CD4-positive, alpha-beta T cell treated with Interleukin-17A for 1 hour (primary cell): ENCODE data around the gene OVOL1.

ENCODE experiments used
- DNase-seq: peaks from one replicate; pipeline ENCODE4 v3.0.0-alpha.2; 2020

Gene OVOL1

GRCh38 chr11:65778431-65778900, 8.4 kb upstream of the OVOL1 start:
- DNase-seq = no peak

- DNase-seq = no peak
Measured at GRCh38 chr11:65778901-65779668, 7.8 kb upstream of the OVOL1 start.

GRCh38 chr11:65779669-65779918, 7.3 kb upstream of the OVOL1 start:
- no peak for DNase-seq

- peak; percentile 77 for DNase-seq
Measured at GRCh38 chr11:65779919-65780769, 6.7 kb upstream of the OVOL1 start.

GRCh38 chr11:65780770-65781151, 6.1 kb upstream of the OVOL1 start, which contains the start of gene AP5B1:
AP5B1 (minus strand) TSS chr11:65780976; CDS start chr11:65780591, 385 bp downstream.
- peak; percentile 76 for DNase-seq

- no peak for DNase-seq
Measured at GRCh38 chr11:65781152-65781961, 5.5 kb upstream of the OVOL1 start.

GRCh38 chr11:65781962-65782815, 4.7 kb upstream of the OVOL1 start:
- DNase-seq = no peak

GRCh38 chr11:65782816-65783228, 4.0 kb upstream of the OVOL1 start:
- DNase-seq = no peak

GRCh38 chr11:65785319-65786007, 1.4 kb upstream of the OVOL1 start:
- peak; percentile 22 for DNase-seq

GRCh38 chr11:65786008-65786785, 666 bp upstream of the OVOL1 start:
- DNase-seq = no peak

GRCh38 chr11:65787649-65788622, 1.1 kb downstream of the OVOL1 start:
- DNase-seq = peak; percentile 10

- no peak for DNase-seq
Measured at GRCh38 chr11:65788821-65789220, 2.0 kb downstream of the OVOL1 start.

- no peak for DNase-seq
Measured at GRCh38 chr11:65789230-65790103, 2.6 kb downstream of the OVOL1 start.

- no peak for DNase-seq
Measured at GRCh38 chr11:65790104-65790901, 3.4 kb downstream of the OVOL1 start.

- no peak for DNase-seq
Measured at GRCh38 chr11:65790902-65791650, 4.2 kb downstream of the OVOL1 start.

- DNase-seq = peak; percentile 67
Measured at GRCh38 chr11:65791719-65792213, 4.9 kb downstream of the OVOL1 start.

GRCh38 chr11:65792456-65792855, 5.6 kb downstream of the OVOL1 start:
- no peak for DNase-seq
